HT-29 (cell line): ENCODE results near the gene DROSHA. TPM values are rescaled to one million over a fixed set of nuclear protein-coding genes. Genes with fewer than 3 reads are reported as not detected.
A peak's percentile ranks its signal among the peaks of the same experiment; 100 is the strongest.
"Not testable (repeated sequence)": the region's sequence is repeated elsewhere in the genome, so short reads cannot be mapped to it uniquely, and the experiment has no call there.

ENCODE experiments used
- DNase-seq: peaks from one replicate; pipeline ENCODE4 v3.0.0-alpha.2; 2015; ENCODE audit warnings: low spot score
- total RNA-seq: library from RNA; depleted of rRNA; stranded (reverse); fragments of >200 nt; shearing (Covaris generic); gene quantifications from 2 replicates; pipeline ENCODE4 v1.2.3, GENCODE V29; 2014

DROSHA gene
- total RNA-seq, 1 experiment from 2014 or later = 42.5 TPM

- DNase-seq = no peak
Measured at GRCh38 chr5:31415009-31415923, 116.6 kb downstream of the DROSHA start.

- DNase-seq = no peak
Measured at GRCh38 chr5:31413030-31413812, 118.7 kb downstream of the DROSHA start.

- no peak for DNase-seq
Measured at GRCh38 chr5:31412324-31412723, 119.6 kb downstream of the DROSHA start.

- DNase-seq = no peak
Measured at GRCh38 chr5:31410089-31410488, 121.8 kb downstream of the DROSHA start.

- DNase-seq = peak; percentile 47
Measured at GRCh38 chr5:31408814-31409213, 123.1 kb downstream of the DROSHA start.

GRCh38 chr5:31407921-31408693 lies 123.8 kb downstream of the DROSHA start:
- peak; percentile 17 for DNase-seq

GRCh38 chr5:31404325-31404724 lies 127.6 kb downstream of the DROSHA start:
- DNase-seq = no peak

GRCh38 chr5:31401691-31402090 lies 130.2 kb downstream of the DROSHA start:
- DNase-seq = no peak

- DNase-seq = no peak
Measured at GRCh38 chr5:31397926-31398557, 133.9 kb downstream of the DROSHA start.

- no peak for DNase-seq
Measured at GRCh38 chr5:31396611-31397295, 135.1 kb downstream of the DROSHA start.

GRCh38 chr5:31395450-31396045 lies 136.3 kb downstream of the DROSHA start:
- not testable (repeated sequence) for DNase-seq

GRCh38 chr5:31393126-31393525 lies 138.8 kb downstream of the DROSHA start:
- no peak for DNase-seq

GRCh38 chr5:31392061-31392460 lies 139.8 kb downstream of the DROSHA start:
- DNase-seq = no peak

- no peak for DNase-seq
Measured at GRCh38 chr5:31390256-31390655, 141.6 kb downstream of the DROSHA start.

- peak; percentile 9 for DNase-seq
Measured at GRCh38 chr5:31385774-31386537, 145.9 kb downstream of the DROSHA start.

GRCh38 chr5:31383734-31384133 lies 148.2 kb downstream of the DROSHA start:
- DNase-seq = no peak

- no peak for DNase-seq
Measured at GRCh38 chr5:31382051-31382878, 149.6 kb downstream of the DROSHA start.

- DNase-seq = no peak
Measured at GRCh38 chr5:31381299-31381698, 150.6 kb downstream of the DROSHA start.

GRCh38 chr5:31380049-31380448 lies 151.8 kb downstream of the DROSHA start:
- DNase-seq = no peak
